K562 (cell line): ENCODE measurements around the gene ZBTB46. TPM values are rescaled to one million over a fixed set of nuclear protein-coding genes. Genes with fewer than 3 reads are reported as not detected.

Experiments
- ATF1 ChIP-seq, 2 experiments: fragments of 450-650 bp in 1 of 2; IDR thresholded peaks; 2 replicates each; pipeline ENCODE4 v1.6.1; 2016; ENCODE audit warnings: missing compliant biosample characterization in 1 of 2, missing genetic modification characterization in 1 of 2
- CGGBP1 ChIP-seq: fragments of 250-450 bp; sonication (Bioruptor Pico); IDR thresholded peaks from 2 replicates; pipeline ENCODE4 v1.9.0; 2021; ENCODE audit warnings: mild to moderate bottlenecking
- CLOCK ChIP-seq: fragments of 250-450 bp; sonication (Bioruptor Pico); IDR thresholded peaks from 2 replicates; pipeline ENCODE4 v1.4.0; 2020; ENCODE audit warnings: mild to moderate bottlenecking, moderate library complexity, borderline replicate concordance
- GABPB1 ChIP-seq: sonication (generic); formaldehyde crosslinking; IDR thresholded peaks from 2 replicates; pipeline ENCODE4 v1.8.0; 2022; ENCODE audit warnings: mild to moderate bottlenecking, missing genetic modification reagents
- GTF2A2 ChIP-seq: IDR thresholded peaks from 2 replicates; pipeline ENCODE4 v1.6.1; 2016; ENCODE audit warnings: mild to moderate bottlenecking, missing genetic modification characterization, missing compliant biosample characterization
- HES1 ChIP-seq: fragments of 450-650 bp; IDR thresholded peaks from 2 replicates; pipeline ENCODE4 v1.6.1; 2016; ENCODE audit warnings: low read depth, mild to moderate bottlenecking, moderate library complexity
- IRF1 ChIP-seq: sonication (generic); formaldehyde crosslinking; IDR thresholded peaks from 2 replicates; pipeline ENCODE4 v1.8.0; 2022; ENCODE audit warnings: missing genetic modification reagents, mild to moderate bottlenecking, borderline replicate concordance
- POLR2AphosphoS5 ChIP-seq: IDR thresholded peaks from 2 replicates; pipeline ENCODE4 v1.6.1; 2011; ENCODE audit warnings: mild to moderate bottlenecking, low read depth, low read length, moderate library complexity; ENCODE audit not compliant: control insufficient read depth, insufficient read depth
- RERE ChIP-seq: sonication (generic); formaldehyde crosslinking; IDR thresholded peaks from 2 replicates; pipeline ENCODE4 v1.8.0; 2023; ENCODE audit warnings: missing genetic modification reagents, mild to moderate bottlenecking, borderline replicate concordance
- SMAD2 ChIP-seq: fragments of 150-350 bp; IDR thresholded peaks from 2 replicates; pipeline ENCODE4 v1.6.1; 2014; ENCODE audit warnings: low read depth, mild to moderate bottlenecking, low read length
- TEAD4 ChIP-seq, 2 experiments: sonication (generic) in 1 of 2; formaldehyde crosslinking in 1 of 2; IDR thresholded peaks; 2 replicates each; pipeline versions ENCODE4 v1.6.1 to v1.8.0; 2012 to 2022; ENCODE audit warnings: borderline replicate concordance in 1 of 2, inconsistent platforms in 1 of 2, low read length in 1 of 2, mild to moderate bottlenecking in 1 of 2, missing genetic modification reagents in 1 of 2
- WHSC1 ChIP-seq: IDR thresholded peaks from one replicate; pipeline ENCODE4 v1.6.1; 2012; ENCODE audit warnings: low read length, control low read depth, inconsistent platforms
- ZBTB34 ChIP-seq: fragments of 250-450 bp; sonication (Bioruptor Pico); IDR thresholded peaks from 2 replicates; pipeline ENCODE4 v1.8.0; 2021; ENCODE audit warnings: mild to moderate bottlenecking, moderate library complexity
- ZNF174 ChIP-seq: fragments of 250-450 bp; sonication (Bioruptor Pico); IDR thresholded peaks from 2 replicates; pipeline ENCODE4 v1.4.0; 2020; ENCODE audit warnings: mild to moderate bottlenecking
- polyA plus RNA-seq, 8 experiments: library from polyadenylated mRNA; depleted of rRNA in 4 of 8; stranded (reverse) in 5 of 8; unstranded in 3 of 8; fragments of >200 nt; fragmentation: Nextera tagmentation in 2 of 8; fragmentation: Illumina TruSeq in 1 of 8; extraction: Ambion mirVana in 2 of 8; extraction: Trizol in 1 of 8; gene quantifications; 2 replicates each; pipeline versions ENCODE4 v1.2.1 to v1.2.3, GENCODE V29; 2011 to 2014; ENCODE audit warnings: inconsistent platforms in 1 of 8, missing spikeins in 1 of 8
- total RNA-seq, 7 experiments: library from RNA; depleted of rRNA in 6 of 7; stranded (reverse); fragments of >200 nt in 6 of 7; fragmentation: Illumina TruSeq in 2 of 7; extraction: Trizol in 2 of 7; gene quantifications; 2 replicates each; pipeline versions ENCODE4 v1.2.1 to v1.2.3, GENCODE V29; 2011 to 2021; ENCODE audit warnings: low replicate concordance in 1 of 7

The ZBTB46 gene
- total and polyA plus RNA-seq, 9 of the 15 experiments (the other 6 are each of a cell fraction or from before 2014, with no cell fraction given) = 0.29 to 4.1 (median 1.1) TPM

GRCh38 chr20:63700199-63701050 is 130.6 kb downstream of the ZBTB46 start (continued):
- no peak for TF ChIP-seq CLOCK (CRISPR knock-in tag)
- no peak for TF ChIP-seq HES1
- TF ChIP-seq SMAD2 = no peak
- TF ChIP-seq GABPB1 = no peak
- TF ChIP-seq WHSC1 = no peak
- TF ChIP-seq ATF1 (CRISPR knock-in tag; IDR thresholded peaks at IDR 0.05) = no peak
- no peak for TF ChIP-seq ATF1 (tag; IDR thresholded peaks at IDR 0.05)
- TF ChIP-seq GTF2A2 (tag) = no peak
- no peak for TF ChIP-seq POLR2AphosphoS5
- no peak for TF ChIP-seq ZBTB34 (CRISPR knock-in tag)
- no peak for TF ChIP-seq CGGBP1 (CRISPR knock-in tag)
- 0 out of 2 replicates have a peak, but pooled peaks have one; percentile 15 for TF ChIP-seq RERE
- TF ChIP-seq ZNF174 (CRISPR knock-in tag) = no peak
- no peak for TF ChIP-seq IRF1 (CRISPR knock-in tag)
- TF ChIP-seq TEAD4 (IDR thresholded peaks at IDR 0.05; ENCODE audit: low read length) = no peak
- TF ChIP-seq TEAD4 (CRISPR knock-in tag; IDR thresholded peaks at IDR 0.05; ENCODE audit: borderline replicate concordance) = no peak
